ENCODE measurements around the gene SOWAHA.

GRCh38 chr5:132776938-132777208 lies 36.2 kb upstream of the SOWAHA start:
- no peak for TF ChIP-seq CTCF (conservative IDR thresholded peaks at IDR 0.05)
- TF ChIP-seq EZH2 (IDR thresholded peaks at IDR 0.05; ENCODE audit: low read depth), result no peak

All from PC-9 (cell line).